HG02623 (cell line): ENCODE data around the gene SMCO3.
"Not testable (repeated sequence)": the region's sequence is repeated elsewhere in the genome, so short reads cannot be mapped to it uniquely, and the experiment has no call there.

Experiments
- ATAC-seq: cut with Tn5 transposase; IDR thresholded peaks from one replicate; pipeline ENCODE4 v1.9.1; 2021; ENCODE audit warnings: moderate library complexity; ENCODE audit not compliant: unreplicated experiment

Gene SMCO3

DNA sequence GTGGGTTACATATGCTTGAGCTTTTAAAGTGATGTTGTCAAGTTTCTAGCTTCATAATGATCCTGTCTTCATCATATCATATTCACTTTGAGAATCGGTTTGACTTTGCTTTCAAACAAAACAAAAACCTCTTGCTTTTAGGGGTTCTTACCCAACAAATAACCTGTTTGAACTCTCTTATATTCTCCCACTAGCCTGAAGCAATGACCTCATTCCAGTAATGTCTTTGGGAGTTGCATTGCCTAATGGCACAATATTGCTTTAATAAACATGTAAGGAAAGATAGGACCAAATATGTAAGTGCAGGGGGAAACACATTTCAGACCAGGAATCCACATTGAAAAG lies 38.4 kb downstream of the SMCO3 start:
- ATAC-seq: no peak

DNA sequence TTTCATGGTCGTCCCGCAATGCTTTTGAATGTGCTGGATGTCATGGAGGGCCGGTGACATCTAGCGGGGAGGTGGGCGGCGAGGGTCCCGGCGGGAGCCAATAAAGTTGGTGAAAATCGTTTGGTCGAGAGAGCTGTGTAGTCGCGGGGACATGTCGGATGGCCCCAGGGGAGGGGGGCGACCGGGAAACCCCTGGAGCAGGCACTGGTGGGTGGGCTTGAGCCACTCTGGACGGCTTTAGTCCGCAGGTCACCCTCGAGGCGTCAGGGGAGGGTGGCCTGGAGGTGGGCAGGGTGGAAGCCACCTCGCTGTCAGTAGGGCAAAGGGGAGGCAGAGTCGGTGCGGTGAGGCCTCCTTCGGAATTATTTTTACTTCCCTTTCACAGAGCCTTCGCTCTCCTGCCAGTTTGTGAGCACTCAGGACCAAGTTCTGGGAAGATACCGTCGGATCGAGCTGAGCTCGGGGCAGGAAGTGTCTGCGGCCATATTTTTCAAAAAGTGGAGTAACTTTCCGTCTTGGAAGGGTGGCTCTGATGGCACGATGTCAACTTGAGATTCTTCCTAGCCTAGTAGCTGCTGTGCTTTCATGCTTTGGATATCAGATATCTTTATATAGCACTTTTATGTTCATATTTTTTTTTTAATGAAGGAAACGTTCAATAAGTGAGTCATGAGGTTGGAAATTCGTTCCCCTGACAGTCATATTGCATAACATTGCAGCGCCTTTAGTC lies 38.9 kb downstream of the SMCO3 start:
- ATAC-seq: no peak

DNA sequence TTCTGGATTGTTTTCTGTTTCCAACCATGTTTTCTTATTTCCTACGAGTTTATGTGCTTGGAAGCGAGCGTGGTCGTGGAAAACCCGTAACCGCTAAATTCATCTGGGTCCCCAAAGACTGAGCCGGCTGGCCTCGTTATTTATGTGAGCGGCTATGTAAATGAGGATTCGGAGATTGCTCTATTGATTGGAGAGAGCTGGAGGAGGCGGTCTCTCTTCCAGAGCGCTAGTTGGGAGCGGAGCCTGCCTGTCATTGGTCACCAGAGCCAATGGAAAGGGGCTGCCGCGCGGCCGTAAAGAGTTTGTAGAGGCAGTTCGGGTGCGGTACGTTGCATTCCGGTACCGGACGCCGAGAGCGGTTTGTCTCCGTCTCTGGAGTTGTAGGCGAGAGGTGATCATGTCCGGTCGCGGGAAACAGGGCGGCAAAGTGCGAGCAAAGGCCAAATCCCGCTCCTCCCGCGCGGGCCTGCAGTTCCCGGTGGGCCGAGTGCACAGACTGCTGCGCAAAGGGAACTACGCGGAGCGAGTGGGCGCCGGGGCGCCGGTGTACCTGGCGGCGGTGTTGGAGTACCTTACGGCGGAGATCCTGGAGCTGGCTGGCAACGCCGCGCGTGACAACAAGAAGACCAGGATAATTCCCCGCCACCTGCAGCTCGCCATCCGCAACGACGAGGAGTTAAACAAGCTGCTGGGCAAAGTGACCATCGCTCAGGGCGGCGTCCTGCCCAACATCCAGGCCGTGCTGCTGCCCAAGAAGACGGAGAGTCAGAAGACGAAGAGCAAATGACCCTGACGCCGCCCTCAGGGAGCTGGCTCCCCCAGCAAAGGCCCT lies 39.7 kb downstream of the SMCO3 start:
- peak; percentile 57 for ATAC-seq

DNA sequence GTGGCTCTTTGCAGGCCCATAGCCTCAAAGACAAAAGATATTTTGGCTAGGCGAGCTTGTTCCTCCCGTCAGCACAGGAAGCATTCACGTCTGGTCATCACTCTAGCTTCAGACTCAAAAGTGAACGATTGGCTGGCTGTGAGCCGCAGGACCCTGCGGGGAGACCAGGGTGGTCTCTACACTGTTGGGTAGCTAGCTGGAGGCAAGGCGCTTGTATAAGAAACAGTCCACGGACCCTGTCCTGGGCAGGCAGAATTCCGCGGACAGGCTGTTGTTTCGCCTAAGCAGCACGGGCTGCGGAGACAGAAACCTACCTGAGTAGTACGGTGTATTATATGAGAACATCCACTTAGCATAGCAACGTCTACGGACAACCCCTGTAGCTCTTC lies 40.3 kb downstream of the SMCO3 start:
- peak; percentile 8 for ATAC-seq

DNA sequence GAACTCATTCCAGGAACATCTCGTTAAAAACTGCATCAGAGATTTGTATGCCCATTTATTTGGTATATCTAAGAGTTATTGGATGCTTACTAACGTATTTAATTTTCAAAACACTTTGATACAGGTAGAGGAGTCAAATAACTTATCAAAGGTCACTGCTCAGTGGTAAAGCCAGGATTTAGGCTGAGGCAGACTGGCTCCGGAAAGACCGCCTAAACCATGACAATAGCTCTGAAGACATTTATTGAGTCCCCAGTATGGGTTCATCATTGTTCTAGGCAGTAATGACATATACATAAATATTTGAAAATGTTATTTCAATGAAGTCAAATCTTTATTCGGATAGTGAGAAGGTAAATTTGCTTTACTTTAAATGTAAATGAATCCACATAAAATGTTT lies 41.0 kb downstream of the SMCO3 start:
- ATAC-seq: no peak

DNA sequence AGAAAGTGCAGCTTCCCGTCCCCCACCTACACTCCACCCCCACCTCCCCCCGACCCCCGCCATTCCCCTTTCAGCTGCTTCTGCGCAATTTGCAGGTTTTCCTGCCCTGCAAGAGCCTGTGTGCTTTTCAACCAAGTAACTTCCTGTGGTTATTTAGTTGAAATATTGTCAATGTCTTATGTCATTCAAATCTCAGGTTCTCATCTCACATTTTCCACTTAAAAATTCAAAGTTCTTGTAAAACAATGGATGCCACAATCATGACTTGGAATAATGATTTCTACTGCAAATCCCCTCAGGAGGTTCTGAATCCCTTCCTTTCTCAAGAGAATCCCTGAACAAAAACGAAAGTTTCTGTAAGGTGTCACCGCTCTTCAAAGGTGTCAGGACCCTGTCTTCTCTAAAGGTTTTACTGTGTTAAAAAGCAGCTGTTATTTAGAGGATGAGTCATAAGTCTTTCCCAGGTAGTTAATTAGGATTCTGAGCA lies 42.3 kb downstream of the SMCO3 start:
- ATAC-seq: no peak

DNA sequence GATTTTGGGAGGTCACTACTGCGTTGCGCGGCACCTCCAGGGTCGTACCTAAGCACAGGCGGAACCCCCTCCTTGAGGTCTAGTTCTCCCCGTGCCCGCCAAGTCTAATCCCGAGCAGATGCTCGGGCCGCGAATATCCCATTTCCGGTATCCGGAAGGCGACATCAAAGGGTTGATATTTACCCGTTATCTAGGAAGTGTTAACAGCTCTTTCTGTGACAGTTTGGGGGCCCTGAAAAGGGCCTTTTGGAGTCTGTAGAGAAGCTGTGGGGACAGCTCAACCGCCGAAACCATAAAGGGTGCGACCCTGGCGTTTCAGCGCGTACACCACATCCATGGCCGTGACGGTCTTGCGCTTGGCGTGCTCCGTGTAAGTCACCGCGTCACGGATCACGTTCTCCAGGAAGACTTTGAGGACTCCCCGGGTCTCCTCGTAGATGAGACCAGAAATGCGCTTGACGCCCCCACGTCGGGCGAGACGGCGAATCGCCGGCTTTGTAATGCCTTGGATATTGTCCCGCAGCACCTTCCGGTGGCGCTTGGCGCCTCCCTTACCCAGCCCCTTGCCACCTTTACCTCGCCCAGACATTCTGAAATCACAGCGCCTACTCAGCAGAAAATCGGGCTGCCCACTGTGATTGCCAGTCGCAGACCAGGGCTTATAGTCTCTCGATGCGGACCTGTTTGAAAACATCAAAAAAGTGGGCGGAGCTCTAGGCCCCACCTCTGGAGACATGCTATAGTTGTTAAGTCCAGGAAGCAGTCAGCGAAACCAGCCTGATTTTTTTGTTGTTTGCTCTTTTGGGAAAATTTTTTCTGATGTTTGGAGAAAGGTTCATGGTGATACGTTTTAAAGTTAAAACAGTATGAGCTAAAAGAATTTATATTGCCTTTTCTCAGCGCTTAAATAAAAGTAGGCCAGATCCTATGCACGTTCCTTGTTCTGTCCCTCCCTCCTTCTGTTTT lies 43.2 kb downstream of the SMCO3 start:
- peak; percentile 20 for ATAC-seq

DNA sequence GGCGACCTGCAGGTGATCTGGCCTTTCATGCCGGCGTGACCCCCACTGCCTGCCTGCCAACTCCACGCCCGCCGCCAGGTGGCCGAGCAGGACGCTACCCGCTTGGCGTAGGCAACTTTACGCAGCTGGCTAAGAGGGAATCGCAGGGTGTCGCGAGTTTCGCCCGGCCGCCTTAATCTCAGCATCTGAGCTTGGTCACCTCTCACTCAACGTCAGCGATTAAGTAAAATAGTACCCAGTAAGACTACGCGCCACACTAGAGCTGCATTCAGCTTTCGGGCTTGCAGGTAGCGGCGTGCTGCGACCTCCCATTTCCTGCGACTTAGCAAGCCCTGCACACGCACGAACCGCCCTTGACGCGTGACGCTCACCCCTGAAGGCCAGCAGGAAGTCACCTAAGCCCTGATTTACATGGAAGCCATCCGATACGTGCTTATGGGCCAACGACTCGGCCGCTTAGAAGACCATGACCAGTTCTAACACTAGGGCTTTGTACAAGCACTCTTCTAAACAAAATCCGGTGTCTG lies 44.0 kb downstream of the SMCO3 start:
- ATAC-seq: peak; percentile 34

DNA sequence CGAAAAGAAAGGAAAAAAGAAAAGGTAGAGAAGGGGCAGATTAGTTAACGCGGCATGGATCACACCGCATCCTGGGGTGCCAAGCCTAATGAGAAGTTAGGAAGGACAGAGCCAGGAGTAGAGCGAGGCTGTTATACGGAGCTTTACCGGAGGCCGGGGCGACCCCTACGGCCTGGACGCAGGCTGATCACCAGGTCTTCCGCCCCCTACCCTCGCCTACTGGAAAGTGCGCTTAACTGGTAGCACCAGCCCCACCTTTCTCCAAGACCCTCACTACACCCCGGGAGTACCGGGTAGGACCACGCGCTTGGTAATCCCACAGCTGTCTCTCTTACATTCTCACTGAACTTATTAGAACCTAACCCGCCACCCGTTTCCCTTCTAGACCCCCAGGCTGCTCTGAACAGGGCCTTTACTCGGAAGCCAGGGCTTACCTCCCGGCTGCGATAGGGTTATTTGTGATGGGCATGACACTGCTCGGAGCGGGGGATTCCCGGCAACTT lies 44.5 kb downstream of the SMCO3 start:
- no peak for ATAC-seq

DNA sequence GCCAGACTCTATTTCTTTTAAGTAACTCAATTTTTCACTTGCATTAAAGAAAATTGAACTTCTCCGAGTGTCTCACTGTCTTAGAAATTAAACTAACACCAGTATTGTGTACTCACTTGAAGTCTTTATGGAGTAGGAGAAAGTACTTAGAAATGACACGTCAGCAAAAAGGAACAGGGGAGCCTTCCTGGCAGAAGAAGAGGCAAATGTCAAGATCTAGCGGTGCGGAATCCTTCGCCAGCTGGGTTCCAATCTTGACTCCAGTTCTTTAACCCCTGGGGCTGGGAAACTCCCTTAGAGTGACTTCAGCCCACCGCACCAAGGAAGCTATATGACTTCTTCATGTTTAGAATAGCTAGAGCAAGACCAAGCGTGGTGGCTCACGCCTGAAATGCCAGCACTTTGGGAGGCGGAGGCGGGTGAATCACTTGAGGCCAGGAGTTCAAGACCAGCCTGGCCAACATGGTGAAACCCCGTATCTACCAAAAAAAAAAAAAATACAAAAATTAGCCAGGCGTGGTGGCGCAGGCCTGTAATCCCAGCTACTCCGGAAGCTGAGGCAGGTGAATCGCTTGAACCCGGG lies 45.1 kb downstream of the SMCO3 start:
- ATAC-seq: no peak

DNA sequence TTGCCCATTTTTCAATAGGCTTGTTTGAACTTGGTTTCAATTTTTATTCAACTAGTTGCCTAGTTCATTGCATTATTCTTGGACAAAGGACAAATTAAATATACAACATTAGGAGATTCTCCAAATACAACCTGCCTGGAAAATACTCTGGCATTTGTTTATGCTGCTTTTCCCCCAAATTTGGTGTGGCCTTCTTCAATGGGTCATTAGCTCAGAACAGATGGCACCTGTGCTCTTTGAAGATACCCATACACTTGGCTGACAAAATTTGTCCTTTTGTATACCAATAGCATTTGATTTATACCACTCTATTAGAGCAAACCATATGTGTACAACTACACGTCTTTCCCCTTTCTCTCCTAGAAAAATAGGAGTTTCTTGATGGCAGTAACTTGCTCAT lies 46.4 kb downstream of the SMCO3 start:
- ATAC-seq: no peak

DNA sequence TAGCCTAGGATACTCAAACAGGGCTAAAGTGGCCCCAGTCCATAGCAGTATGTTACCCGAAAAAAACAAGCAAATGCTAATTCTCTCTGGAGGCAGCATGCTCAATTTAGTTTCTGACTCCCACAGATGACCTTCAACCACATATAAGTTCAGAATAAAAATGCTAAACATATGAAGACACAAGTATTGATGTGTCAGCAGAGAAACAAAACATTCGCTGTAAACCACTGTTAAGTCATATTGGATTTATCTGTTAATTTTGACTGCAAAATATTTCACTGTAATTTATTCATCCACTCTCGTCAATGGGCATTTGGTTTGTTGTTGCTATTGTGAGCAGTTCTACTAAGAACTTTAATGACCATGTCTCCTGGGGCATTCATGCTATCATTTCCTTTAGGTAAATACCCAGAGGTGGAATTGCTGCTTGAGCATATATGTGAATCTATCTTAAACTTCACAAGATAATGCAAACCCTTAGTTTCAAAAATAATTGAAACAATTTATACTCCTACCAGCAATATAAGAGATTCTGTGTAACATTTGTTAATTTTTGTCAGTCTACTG lies 47.2 kb downstream of the SMCO3 start:
- no peak for ATAC-seq

DNA sequence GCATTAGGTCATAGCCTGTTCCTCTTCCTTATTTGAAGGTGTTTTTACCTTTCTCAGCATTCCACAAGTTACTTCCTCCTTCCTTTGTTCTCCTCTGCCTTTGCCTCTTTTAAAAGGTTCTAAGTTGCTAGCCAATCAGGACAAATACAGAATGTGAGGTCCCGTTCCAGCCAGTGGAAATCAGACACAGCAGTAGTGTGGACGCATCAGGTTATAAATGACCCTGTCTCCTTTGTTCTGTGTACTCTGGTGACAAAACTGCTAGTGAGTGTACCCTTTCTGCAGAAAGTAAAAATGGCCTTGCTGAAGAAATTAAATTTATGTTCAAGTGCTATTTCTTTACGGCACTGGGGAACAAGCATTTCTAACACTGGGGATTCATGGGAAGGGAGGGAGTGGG lies 48.0 kb downstream of the SMCO3 start:
- not testable (repeated sequence) for ATAC-seq

DNA sequence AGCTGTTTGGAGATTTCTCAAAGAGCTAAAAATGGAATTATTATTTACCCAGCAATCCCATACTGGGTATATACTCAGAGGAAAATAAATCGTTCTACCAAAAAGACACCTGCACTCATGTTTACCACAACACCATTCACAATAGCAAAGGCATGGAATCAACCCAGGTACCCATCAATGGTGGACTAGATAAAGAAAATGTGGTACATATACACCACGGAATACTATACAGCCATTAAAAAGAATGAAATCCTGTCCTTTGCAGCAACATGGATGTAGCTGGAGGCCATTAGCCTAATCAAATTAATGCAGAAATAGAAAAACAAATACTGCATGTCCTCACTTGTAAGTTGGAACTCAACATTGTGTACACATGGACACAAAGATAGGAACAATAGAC lies 48.6 kb downstream of the SMCO3 start:
- ATAC-seq: no peak

DNA sequence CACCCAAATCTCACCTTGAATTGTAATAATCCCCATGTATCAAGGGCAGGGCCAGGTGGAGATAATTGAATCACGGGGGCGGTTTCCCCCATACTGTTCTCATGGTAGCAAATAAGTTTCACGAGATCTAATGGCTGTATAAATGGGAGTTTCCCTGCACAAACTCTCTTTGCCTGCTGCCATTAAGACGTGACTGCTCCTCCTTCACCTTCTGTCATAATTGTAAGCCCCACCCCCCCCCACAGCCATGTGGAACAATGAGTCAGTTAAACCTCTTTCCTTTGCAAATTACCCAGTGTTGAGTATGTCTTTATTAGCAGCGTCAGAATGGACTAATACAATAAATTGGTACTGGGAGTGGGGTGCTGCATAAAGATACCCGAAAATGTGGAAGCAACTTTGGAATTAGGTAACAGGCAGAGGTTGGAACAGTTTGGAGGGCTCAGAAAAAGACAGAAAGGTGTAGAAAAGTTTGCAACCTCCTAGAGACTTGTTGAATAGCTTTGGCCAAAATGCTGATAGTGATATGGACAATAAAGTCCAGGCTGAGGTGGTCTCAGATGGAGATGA lies 54.2 kb downstream of the SMCO3 start:
- not testable (repeated sequence) for ATAC-seq

DNA sequence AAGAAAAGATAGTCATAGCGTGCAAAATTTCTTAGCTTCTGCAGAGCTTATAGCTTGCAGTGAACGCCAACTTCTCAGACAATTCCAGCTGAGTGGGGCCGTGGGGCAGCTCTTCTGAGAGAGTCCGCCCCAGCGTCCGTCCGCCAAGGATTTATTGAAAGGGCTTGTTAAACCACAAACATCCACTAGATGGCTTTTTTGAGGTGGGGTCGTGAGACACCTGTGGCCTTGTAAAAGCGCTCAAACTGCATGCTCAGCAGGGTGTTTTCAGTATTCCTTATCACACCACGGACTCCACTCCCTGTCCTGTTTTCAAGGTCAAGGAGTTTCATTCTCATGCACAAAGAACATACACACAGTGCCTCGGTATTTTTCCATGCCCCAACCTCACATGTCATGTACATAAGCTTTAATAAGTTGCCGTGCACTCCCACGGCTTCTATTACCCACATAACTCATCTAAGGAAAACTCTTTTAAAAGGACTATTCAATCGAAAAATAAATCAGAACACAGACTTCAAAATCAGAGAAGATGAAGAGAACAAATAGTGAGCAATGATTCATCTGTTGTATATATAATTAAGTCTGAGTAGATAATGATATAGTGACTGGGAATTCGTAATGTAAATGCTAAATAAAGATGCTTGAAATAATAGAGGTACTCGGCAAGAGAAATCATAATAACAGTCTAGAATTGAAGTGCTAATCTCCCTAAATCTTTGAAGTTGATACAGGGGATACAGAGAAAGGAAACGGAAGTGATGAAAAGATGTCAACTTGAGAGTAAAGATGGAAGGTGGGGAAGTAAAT lies 57.4 kb downstream of the SMCO3 start:
- ATAC-seq: no peak
